ENCODE results near the gene COG5.

DNA sequence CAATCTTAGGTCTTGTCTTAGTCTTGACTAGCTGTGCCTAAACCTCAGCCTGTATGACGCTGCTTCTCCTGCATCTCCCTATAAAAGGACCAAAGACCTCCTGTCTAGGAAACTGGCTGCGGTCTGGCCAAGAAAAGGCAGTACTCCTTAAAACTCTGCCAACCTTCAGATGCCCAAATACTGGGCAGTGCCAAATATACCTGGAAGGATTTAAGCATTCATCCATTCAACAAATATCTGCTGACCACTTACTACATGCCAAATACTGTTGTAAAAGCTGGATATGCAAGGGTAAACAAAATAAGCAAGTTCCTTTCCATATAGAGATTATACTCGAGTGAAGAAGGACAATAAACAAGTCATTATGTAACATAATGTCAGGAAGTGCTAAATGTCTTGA lies 259.1 kb downstream of the COG5 start:
- no peak for TF ChIP-seq CTCF (IDR thresholded peaks at IDR 0.05)
- no peak for TF ChIP-seq POLR2A (IDR thresholded peaks at IDR 0.05)

All from right lobe of liver (tissue), 4 donors.